Measurements from ENCODE around the gene C17orf58. TPM values are rescaled to one million over a fixed set of nuclear protein-coding genes. Genes with fewer than 3 reads are reported as not detected.

Gene C17orf58
- total and polyA plus RNA-seq, 9 of the 15 experiments (the other 6 are each of a cell fraction or from before 2014, with no cell fraction given): 8.6 to 37.4 (median 27.6) TPM

DNA sequence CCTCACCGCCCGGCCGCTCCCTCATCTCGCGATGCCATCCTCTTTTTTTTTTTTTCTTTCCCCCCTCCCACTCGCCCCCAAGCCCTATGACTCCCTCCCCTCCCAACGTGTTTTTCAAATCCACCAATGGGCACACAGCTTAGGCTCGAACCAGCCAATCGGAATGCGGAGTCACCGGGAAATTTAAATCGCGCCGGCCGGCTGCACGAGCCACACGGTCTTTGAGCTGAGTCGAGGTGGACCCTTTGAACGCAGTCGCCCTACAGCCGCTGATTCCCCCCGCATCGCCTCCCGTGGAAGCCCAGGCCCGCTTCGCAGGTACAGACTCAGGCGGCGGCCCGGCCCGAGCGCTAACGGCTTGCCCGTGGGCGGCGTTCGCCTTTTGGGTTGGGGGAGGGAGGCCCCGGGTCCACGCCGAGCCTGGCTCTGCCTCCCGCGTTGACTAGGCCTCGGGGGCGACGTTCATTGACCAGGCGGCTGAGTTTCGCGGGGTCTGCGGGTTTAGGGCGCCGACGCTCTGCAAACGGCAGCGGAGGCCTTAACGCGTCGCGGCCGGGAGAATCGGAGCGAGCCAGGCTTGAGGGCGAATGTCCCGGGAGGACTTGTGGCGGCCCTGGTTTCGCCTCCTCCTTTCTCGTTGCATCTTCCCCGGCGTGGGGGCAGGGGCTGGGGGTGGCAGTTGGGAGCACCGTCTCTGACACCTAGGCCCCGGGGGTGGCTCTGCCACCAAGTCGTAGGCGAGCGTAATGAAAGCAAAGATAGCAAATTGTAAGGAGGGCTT lies 39.4 kb upstream of the C17orf58 start, which contains the start of gene KPNA2 (continued):
- TF ChIP-seq, protein P1, sequence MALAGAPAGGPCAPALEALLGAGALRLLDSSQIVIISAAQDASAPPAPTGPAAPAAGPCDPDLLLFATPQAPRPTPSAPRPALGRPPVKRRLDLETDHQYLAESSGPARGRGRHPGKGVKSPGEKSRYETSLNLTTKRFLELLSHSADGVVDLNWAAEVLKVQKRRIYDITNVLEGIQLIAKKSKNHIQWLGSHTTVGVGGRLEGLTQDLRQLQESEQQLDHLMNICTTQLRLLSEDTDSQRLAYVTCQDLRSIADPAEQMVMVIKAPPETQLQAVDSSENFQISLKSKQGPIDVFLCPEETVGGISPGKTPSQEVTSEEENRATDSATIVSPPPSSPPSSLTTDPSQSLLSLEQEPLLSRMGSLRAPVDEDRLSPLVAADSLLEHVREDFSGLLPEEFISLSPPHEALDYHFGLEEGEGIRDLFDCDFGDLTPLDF (CRISPR knock-in tag; IDR thresholded peaks at IDR 0.05): 0 out of 2 replicates have a peak, but pooled peaks have one; percentile 44
- no peak for TF ChIP-seq FOXK1 (CRISPR knock-in tag; IDR thresholded peaks at IDR 0.05; ENCODE audit: borderline replicate concordance)
- TF ChIP-seq, protein P2, sequence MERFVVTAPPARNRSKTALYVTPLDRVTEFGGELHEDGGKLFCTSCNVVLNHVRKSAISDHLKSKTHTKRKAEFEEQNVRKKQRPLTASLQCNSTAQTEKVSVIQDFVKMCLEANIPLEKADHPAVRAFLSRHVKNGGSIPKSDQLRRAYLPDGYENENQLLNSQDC (CRISPR knock-in tag; IDR thresholded peaks at IDR 0.05): no peak
- no peak for TF ChIP-seq DDX20 (tag; IDR thresholded peaks at IDR 0.05; ENCODE audit: low read depth)
- TF ChIP-seq HMGN3 (IDR thresholded peaks at IDR 0.05; ENCODE audit: borderline replicate concordance, extremely low read depth, insufficient read length, low read depth, low read length): peak; percentile 19
- TF ChIP-seq, protein P3, sequence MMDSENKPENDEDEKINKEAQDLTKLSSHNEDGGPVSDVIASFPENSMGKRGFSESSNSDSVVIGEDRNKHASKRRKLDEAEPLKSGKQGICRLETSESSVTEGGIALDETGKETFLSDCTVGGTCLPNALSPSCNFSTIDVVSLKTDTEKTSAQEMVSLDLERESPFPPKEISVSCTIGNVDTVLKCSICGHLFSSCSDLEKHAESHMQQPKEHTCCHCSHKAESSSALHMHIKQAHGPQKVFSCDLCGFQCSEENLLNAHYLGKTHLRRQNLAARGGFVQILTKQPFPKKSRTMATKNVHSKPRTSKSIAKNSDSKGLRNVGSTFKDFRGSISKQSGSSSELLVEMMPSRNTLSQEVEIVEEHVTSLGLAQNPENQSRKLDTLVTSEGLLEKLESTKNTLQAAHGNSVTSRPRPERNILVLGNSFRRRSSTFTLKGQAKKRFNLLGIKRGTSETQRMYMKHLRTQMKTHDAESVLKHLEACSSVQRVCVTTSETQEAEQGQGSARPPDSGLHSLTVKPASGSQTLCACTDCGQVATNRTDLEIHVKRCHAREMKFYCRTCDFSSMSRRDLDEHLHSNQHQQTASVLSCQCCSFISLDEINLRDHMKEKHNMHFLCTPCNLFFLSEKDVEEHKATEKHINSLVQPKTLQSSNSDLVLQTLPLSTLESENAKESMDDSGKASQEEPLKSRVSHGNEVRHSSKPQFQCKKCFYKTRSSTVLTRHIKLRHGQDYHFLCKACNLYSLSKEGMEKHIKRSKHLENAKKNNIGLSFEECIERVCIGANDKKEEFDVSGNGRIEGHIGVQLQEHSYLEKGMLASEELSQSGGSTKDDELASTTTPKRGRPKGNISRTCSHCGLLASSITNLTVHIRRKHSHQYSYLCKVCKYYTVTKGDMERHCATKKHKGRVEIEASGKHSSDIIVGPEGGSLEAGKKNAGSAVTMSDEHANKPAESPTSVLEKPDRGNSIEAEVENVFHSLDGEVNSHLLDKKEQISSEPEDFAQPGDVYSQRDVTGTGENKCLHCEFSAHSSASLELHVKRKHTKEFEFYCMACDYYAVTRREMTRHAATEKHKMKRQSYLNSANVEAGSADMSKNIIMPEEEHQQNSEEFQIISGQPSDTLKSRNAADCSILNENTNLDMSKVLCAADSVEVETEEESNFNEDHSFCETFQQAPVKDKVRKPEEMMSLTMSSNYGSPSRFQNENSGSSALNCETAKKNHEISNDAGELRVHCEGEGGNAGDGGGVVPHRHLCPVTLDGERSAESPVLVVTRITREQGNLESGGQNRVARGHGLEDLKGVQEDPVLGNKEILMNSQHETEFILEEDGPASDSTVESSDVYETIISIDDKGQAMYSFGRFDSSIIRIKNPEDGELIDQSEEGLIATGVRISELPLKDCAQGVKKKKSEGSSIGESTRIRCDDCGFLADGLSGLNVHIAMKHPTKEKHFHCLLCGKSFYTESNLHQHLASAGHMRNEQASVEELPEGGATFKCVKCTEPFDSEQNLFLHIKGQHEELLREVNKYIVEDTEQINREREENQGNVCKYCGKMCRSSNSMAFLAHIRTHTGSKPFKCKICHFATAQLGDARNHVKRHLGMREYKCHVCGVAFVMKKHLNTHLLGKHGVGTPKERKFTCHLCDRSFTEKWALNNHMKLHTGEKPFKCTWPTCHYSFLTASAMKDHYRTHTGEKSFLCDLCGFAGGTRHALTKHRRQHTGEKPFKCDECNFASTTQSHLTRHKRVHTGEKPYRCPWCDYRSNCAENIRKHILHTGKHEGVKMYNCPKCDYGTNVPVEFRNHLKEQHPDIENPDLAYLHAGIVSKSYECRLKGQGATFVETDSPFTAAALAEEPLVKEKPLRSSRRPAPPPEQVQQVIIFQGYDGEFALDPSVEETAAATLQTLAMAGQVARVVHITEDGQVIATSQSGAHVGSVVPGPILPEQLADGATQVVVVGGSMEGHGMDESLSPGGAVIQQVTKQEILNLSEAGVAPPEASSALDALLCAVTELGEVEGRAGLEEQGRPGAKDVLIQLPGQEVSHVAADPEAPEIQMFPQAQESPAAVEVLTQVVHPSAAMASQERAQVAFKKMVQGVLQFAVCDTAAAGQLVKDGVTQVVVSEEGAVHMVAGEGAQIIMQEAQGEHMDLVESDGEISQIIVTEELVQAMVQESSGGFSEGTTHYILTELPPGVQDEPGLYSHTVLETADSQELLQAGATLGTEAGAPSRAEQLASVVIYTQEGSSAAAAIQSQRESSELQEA (IDR thresholded peaks at IDR 0.05; ENCODE audit: low read depth): no peak
- TF ChIP-seq MECOM (CRISPR knock-in tag; IDR thresholded peaks at IDR 0.05): no peak
- TF ChIP-seq NCOA6 (IDR thresholded peaks at IDR 0.05): no peak
- TF ChIP-seq, protein P4, sequence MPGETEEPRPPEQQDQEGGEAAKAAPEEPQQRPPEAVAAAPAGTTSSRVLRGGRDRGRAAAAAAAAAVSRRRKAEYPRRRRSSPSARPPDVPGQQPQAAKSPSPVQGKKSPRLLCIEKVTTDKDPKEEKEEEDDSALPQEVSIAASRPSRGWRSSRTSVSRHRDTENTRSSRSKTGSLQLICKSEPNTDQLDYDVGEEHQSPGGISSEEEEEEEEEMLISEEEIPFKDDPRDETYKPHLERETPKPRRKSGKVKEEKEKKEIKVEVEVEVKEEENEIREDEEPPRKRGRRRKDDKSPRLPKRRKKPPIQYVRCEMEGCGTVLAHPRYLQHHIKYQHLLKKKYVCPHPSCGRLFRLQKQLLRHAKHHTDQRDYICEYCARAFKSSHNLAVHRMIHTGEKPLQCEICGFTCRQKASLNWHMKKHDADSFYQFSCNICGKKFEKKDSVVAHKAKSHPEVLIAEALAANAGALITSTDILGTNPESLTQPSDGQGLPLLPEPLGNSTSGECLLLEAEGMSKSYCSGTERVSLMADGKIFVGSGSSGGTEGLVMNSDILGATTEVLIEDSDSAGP (CRISPR knock-in tag; IDR thresholded peaks at IDR 0.05): 0 out of 2 replicates have a peak, but pooled peaks have one; percentile 69
- no peak for TF ChIP-seq RFX1 (IDR thresholded peaks at IDR 0.05)
- peak; percentile 88 for TF ChIP-seq KDM5B (IDR thresholded peaks at IDR 0.05; ENCODE audit: insufficient replicate concordance, low read depth, low read length)
- TF ChIP-seq ZNF143 (CRISPR knock-in tag; IDR thresholded peaks at IDR 0.05): peak; percentile 56
- no peak for TF ChIP-seq PHB (CRISPR knock-in tag; IDR thresholded peaks at IDR 0.05)
- TF ChIP-seq, protein P5, sequence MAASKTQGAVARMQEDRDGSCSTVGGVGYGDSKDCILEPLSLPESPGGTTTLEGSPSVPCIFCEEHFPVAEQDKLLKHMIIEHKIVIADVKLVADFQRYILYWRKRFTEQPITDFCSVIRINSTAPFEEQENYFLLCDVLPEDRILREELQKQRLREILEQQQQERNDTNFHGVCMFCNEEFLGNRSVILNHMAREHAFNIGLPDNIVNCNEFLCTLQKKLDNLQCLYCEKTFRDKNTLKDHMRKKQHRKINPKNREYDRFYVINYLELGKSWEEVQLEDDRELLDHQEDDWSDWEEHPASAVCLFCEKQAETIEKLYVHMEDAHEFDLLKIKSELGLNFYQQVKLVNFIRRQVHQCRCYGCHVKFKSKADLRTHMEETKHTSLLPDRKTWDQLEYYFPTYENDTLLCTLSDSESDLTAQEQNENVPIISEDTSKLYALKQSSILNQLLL (CRISPR knock-in tag; IDR thresholded peaks at IDR 0.05; ENCODE audit: borderline replicate concordance): no peak
